Ascending aorta (tissue), 2 donors: ENCODE measurements around the gene SLC26A11. TPM values are rescaled to one million over a fixed set of nuclear protein-coding genes. Genes with fewer than 3 reads are reported as not detected.

Experiments used
- DNase-seq, 2 donors: peaks; one replicate each; pipeline ENCODE4 v3.0.0-alpha.2; 2019; ENCODE audit warnings: low spot score in 2 of 2
- H3K27ac ChIP-seq, 2 donors: fragments of 200-600 bp; sonication (generic); one replicate each; pipeline ENCODE4 v1.5.1; 2016 to 2017; ENCODE audit warnings: mild to moderate bottlenecking in 1 of 2
- H3K27me3 ChIP-seq: fragments of 200-600 bp; sonication (generic); one replicate; pipeline ENCODE4 v1.5.1; 2017
- H3K36me3 ChIP-seq, 2 donors: fragments of 200-600 bp; sonication (generic); one replicate each; pipeline ENCODE4 v1.5.1; 2016
- H3K4me1 ChIP-seq, 2 donors: fragments of 200-600 bp; sonication (generic); one replicate each; pipeline ENCODE4 v1.5.1; 2016 to 2017; ENCODE audit warnings: mild to moderate bottlenecking in 1 of 2
- H3K4me3 ChIP-seq, 2 donors: fragments of 200-600 bp; sonication (generic); one replicate each; pipeline ENCODE4 v1.5.1; 2016 to 2017; ENCODE audit warnings: mild to moderate bottlenecking in 1 of 2
- H3K9me3 ChIP-seq, 2 donors: fragments of 200-600 bp; sonication (generic); one replicate each; pipeline ENCODE4 v1.5.1; 2016
- CTCF ChIP-seq, 3 experiments: fragments of 200-600 bp in 2 of 3; fragments of 450-650 bp in 1 of 3; sonication (generic) in 2 of 3; IDR thresholded peaks; one replicate each; pipeline ENCODE4 v1.5.1; 2016 to 2019; ENCODE audit warnings: antibody characterized with exemption in 3 of 3, mild to moderate bottlenecking in 1 of 3, moderate library complexity in 1 of 3
- intact Hi-C: fragments of 100-400 bp; cut with DNase I; formaldehyde crosslinking; loops from one replicate; pipeline ENCODE4 v1.15.1; 2023
- total RNA-seq: library from RNA; depleted of rRNA; stranded (reverse); fragments of >200 nt; gene quantifications from one replicate; pipeline ENCODE4 v1.1.0, GENCODE V29; 2016

The SLC26A11 gene
- total RNA-seq, 1 donor from 2014 or later: 25.8 TPM

- no peak for TF ChIP-seq CTCF (IDR thresholded peaks at IDR 0.05)
- intact Hi-C loops: no loop called here
- H3K4me3 ChIP-seq: no peak overlapping the region
- peaks cover 28 to 68% of the 10 kb centered on the region in 2 donors for H3K36me3 ChIP-seq
- no peak overlapping the region for H3K27ac ChIP-seq
- H3K9me3 ChIP-seq: no peaks in the 10 kb centered on the region
- H3K4me1 ChIP-seq: no peaks in the 10 kb centered on the region
- H3K27me3 ChIP-seq: no peaks in the 10 kb centered on the region
- no peak for DNase-seq
These were observed 6.0 kb upstream of the SLC26A11 start for GRCh38 chr17:80214012-80214877.

- Histone ChIP-seq H3K9me3 (no peaks in the 10 kb centered on the region), H3K4me3 (no peak overlapping the region), H3K27ac (no peak overlapping the region), H3K36me3 (peaks cover 27 to 63% of the 10 kb centered on the region in 2 donors), H3K4me1 (no peaks in the 10 kb centered on the region), H3K27me3 (no peaks in the 10 kb centered on the region)
- intact Hi-C loops: no loop called here
- no peak for DNase-seq
- TF ChIP-seq CTCF (IDR thresholded peaks at IDR 0.05): no peak
These were observed 5.4 kb upstream of the SLC26A11 start for GRCh38 chr17:80214878-80215210.

GRCh38 chr17:80216473-80217456, 3.5 kb upstream of the SLC26A11 start:
- no peak for DNase-seq
- intact Hi-C loops: no loop called here
- TF ChIP-seq CTCF (IDR thresholded peaks at IDR 0.05): no peak

GRCh38 chr17:80217703-80218362, 2.4 kb upstream of the SLC26A11 start:
- no peaks in the 10 kb centered on the region for H3K9me3 ChIP-seq
- H3K4me1 ChIP-seq: peaks cover 3 to 9% of the 10 kb centered on the region in 2 donors
- H3K27me3 ChIP-seq: no peaks in the 10 kb centered on the region
- intact Hi-C loops: no loop called here
- no peak for DNase-seq
- H3K4me3 ChIP-seq: no peak overlapping the region
- TF ChIP-seq CTCF (IDR thresholded peaks at IDR 0.05): no peak
- no peak overlapping the region for H3K27ac ChIP-seq
- H3K36me3 ChIP-seq: peaks cover 7 to 36% of the 10 kb centered on the region in 2 donors

More at GRCh38 chr17:80216473-80217456, 3.5 kb upstream of the SLC26A11 start:
- no peaks in the 10 kb centered on the region for H3K27me3 ChIP-seq
- H3K36me3 ChIP-seq: peaks cover 10 to 44% of the 10 kb centered on the region in 2 donors
- H3K4me3 ChIP-seq: no peak overlapping the region
- H3K27ac ChIP-seq: no peak overlapping the region
- H3K9me3 ChIP-seq: no peaks in the 10 kb centered on the region
- H3K4me1 ChIP-seq: peaks cover 3 to 5% of the 10 kb centered on the region in 2 donors

- peaks cover 7 to 32% of the 10 kb centered on the region in 2 donors for H3K36me3 ChIP-seq
- no peak overlapping the region for H3K27ac ChIP-seq
These were observed 1.8 kb upstream of the SLC26A11 start for GRCh38 chr17:80218391-80218790.

More at GRCh38 chr17:80218391-80218790, 1.8 kb upstream of the SLC26A11 start:
- H3K27me3 ChIP-seq: no peaks in the 10 kb centered on the region
- H3K9me3 ChIP-seq: no peaks in the 10 kb centered on the region
- H3K4me1 ChIP-seq: peaks cover 3 to 9% of the 10 kb centered on the region in 2 donors
- DNase-seq: no peak
- intact Hi-C loops: no loop called here
- no peak overlapping the region for H3K4me3 ChIP-seq
- no peak for TF ChIP-seq CTCF (IDR thresholded peaks at IDR 0.05)
